IMR-90 (cell line): ENCODE data around the gene FAM89B. TPM values are rescaled to one million over a fixed set of nuclear protein-coding genes. Genes with fewer than 3 reads are reported as not detected.

Source experiments
- ATAC-seq: fragments of 200-7000 bp; cut with Tn5 transposase; 2 replicates; pipeline ENCODE4 v1.9.1; 2020; ENCODE audit warnings: low read depth, mild to moderate bottlenecking, moderate library complexity
- BruUV-seq: library from RNA; stranded (reverse); fragments of 400-500 nt; replicated peaks from 2 replicates; lab custom pipeline; 2021; lab: Mats Ljungman, UMichigan
- CTCF ChIA-PET: fragments of 300-600 bp; formaldehyde crosslinking; extraction: SDS; loops from one replicate; lab custom pipeline; 2021; ENCODE audit warnings: antibody characterized with exemption; lab: Yijun Ruan, JAX
- POLR2A ChIA-PET: fragments of 300-600 bp; sonication (Branson Sonifier 250); formaldehyde crosslinking; loops from one replicate; lab custom pipeline; 2022; ENCODE audit warnings: antibody characterized with exemption; ENCODE audit not compliant: unreplicated experiment; lab: Charles Lee
- DNase-seq: peaks from one replicate; pipeline ENCODE4 v3.0.0; 2013
- H2AFZ ChIP-seq: replicated peaks from 2 replicates; pipeline ENCODE3; 2013; ENCODE audit warnings: low read length, mild to moderate bottlenecking; ENCODE audit not compliant: poor library complexity
- H2AK5ac ChIP-seq: 2 replicates; pipeline ENCODE4 v1.6.1; 2013; ENCODE audit warnings: low read depth, low read length, inconsistent platforms
- H2AK9ac ChIP-seq: replicated peaks from 2 replicates; pipeline ENCODE3; 2013; ENCODE audit warnings: mild to moderate bottlenecking, low read depth, low read length, moderate library complexity; ENCODE audit not compliant: poor library complexity
- H2BK120ac ChIP-seq: 2 replicates; pipeline ENCODE4 v1.6.1; 2013; ENCODE audit warnings: low read depth, low read length, inconsistent platforms
- H2BK15ac ChIP-seq: 3 replicates; pipeline ENCODE4 v1.6.1; 2013; ENCODE audit warnings: low read depth, low read length, inconsistent platforms
- H2BK20ac ChIP-seq: 2 replicates; pipeline ENCODE4 v1.6.1; 2013; ENCODE audit warnings: low read depth, mild to moderate bottlenecking, inconsistent platforms, low read length, moderate library complexity
- H2BK5ac ChIP-seq: 2 replicates; pipeline ENCODE4 v1.6.1; 2013; ENCODE audit warnings: mild to moderate bottlenecking, low read depth, low read length, inconsistent platforms; ENCODE audit not compliant: poor library complexity, severe bottlenecking
- H3K14ac ChIP-seq: replicated peaks from 2 replicates; pipeline ENCODE4 v1.6.1; 2013; ENCODE audit warnings: low read depth, low read length, inconsistent platforms
- H3K18ac ChIP-seq: 2 replicates; pipeline ENCODE4 v1.6.1; 2013; ENCODE audit warnings: low read depth, low read length, control low read depth
- H3K23ac ChIP-seq: 2 replicates; pipeline ENCODE4 v1.6.1; 2013; ENCODE audit warnings: low read depth, low read length, inconsistent platforms
- H3K27ac ChIP-seq: 2 replicates; pipeline ENCODE4 v1.5.1; 2013; ENCODE audit warnings: mild to moderate bottlenecking, control low read depth, low read length; ENCODE audit not compliant: insufficient read depth
- H3K27me3 ChIP-seq: 2 replicates; pipeline ENCODE4 v1.6.1; 2013; ENCODE audit warnings: low read length; ENCODE audit not compliant: control insufficient read depth, insufficient read depth
- H3K36me3 ChIP-seq: 2 replicates; pipeline ENCODE4 v1.6.1; 2013; ENCODE audit warnings: low read length, mixed read lengths; ENCODE audit not compliant: control insufficient read depth, insufficient read depth
- H3K4ac ChIP-seq: 2 replicates; pipeline ENCODE4 v1.6.1; 2013; ENCODE audit warnings: low read depth, low read length, inconsistent platforms
- H3K4me1 ChIP-seq: 2 replicates; pipeline ENCODE4 v1.6.1; 2013; ENCODE audit warnings: low read length, mixed read lengths; ENCODE audit not compliant: control insufficient read depth, insufficient read depth
- H3K4me2 ChIP-seq: 2 replicates; pipeline ENCODE4 v1.6.1; 2013; ENCODE audit warnings: low read depth, mild to moderate bottlenecking, control low read depth, low read length, moderate library complexity
- H3K4me3 ChIP-seq: 2 replicates; pipeline ENCODE4 v1.5.1; 2013; ENCODE audit warnings: low read depth, mild to moderate bottlenecking, control low read depth, low read length, moderate library complexity; ENCODE audit not compliant: insufficient read depth
- H3K56ac ChIP-seq: 2 replicates; pipeline ENCODE4 v1.6.1; 2013; ENCODE audit warnings: low read length, inconsistent platforms; ENCODE audit not compliant: insufficient read depth; ENCODE audit errors: extremely low read depth
- H3K79me1 ChIP-seq, 2 experiments: 2 replicates each; pipeline ENCODE4 v1.6.1; 2013; ENCODE audit warnings: low read length in 2 of 2, inconsistent platforms in 1 of 2, low read depth in 1 of 2
- H3K9ac ChIP-seq: 2 replicates; pipeline ENCODE4 v1.6.1; 2013; ENCODE audit warnings: low read depth, low read length, control low read depth
- H3K9me1 ChIP-seq: 2 replicates; pipeline ENCODE4 v1.6.1; 2013; ENCODE audit warnings: low read length, inconsistent platforms; ENCODE audit not compliant: insufficient read depth
- H3K9me3 ChIP-seq: 2 replicates; pipeline ENCODE4 v1.6.1; 2013; ENCODE audit warnings: low read length; ENCODE audit not compliant: control insufficient read depth, insufficient read depth
- H4K20me1 ChIP-seq: 2 replicates; pipeline ENCODE4 v1.6.1; 2013; ENCODE audit warnings: low read length, inconsistent platforms; ENCODE audit not compliant: insufficient read depth
- H4K5ac ChIP-seq: 2 replicates; pipeline ENCODE4 v1.6.1; 2013; ENCODE audit warnings: mild to moderate bottlenecking, low read depth, low read length, control low read depth
- H4K8ac ChIP-seq, 2 experiments: 2 replicates each; pipeline ENCODE4 v1.6.1; 2013; ENCODE audit warnings: low read depth in 2 of 2, low read length in 2 of 2, control low read depth in 1 of 2, inconsistent platforms in 1 of 2
- H4K91ac ChIP-seq: 2 replicates; pipeline ENCODE4 v1.6.1; 2013; ENCODE audit warnings: low read depth, low read length, inconsistent platforms; ENCODE audit not compliant: insufficient read depth
- BHLHE40 ChIP-seq: fragments of 150-350 bp; IDR thresholded peaks from 2 replicates; pipeline ENCODE4 v1.6.1; 2016; ENCODE audit warnings: mild to moderate bottlenecking, low read depth, low read length
- MAFK ChIP-seq: IDR thresholded peaks from 2 replicates; pipeline ENCODE4 v1.6.1; 2012; ENCODE audit warnings: low read depth, low read length, improper control_type of control experiment
- MAZ ChIP-seq: IDR thresholded peaks from 2 replicates; pipeline ENCODE4 v1.6.1; 2012; ENCODE audit warnings: low read depth, mild to moderate bottlenecking, low read length, improper control_type of control experiment, moderate library complexity, borderline replicate concordance
- POLR2A ChIP-seq: IDR thresholded peaks from 2 replicates; pipeline ENCODE4 v1.6.1; 2012; ENCODE audit warnings: mild to moderate bottlenecking, low read depth, low read length
- RFX5 ChIP-seq: IDR thresholded peaks from 2 replicates; pipeline ENCODE4 v1.8.0; 2012; ENCODE audit warnings: low read depth, mild to moderate bottlenecking, low read length, moderate library complexity
- WGBS, 2 experiments: methylation state at CpG; one replicate each; pipeline versions ENCODE4 v1.1.5 to v1.1.7; 2013; ENCODE audit warnings: missing lambda C conversion rate in 2 of 2; ENCODE audit not compliant: insufficient read length in 1 of 2; ENCODE audit errors: extremely low coverage in 2 of 2; 5-methylcytosine and 5-hydroxymethylcytosine counted together
- dilution Hi-C: fragments of 300-500 bp; cut with HindIII; formaldehyde crosslinking; loops from one replicate; pipeline ENCODE4 v1.14.3; 2018; ENCODE audit warnings: low sequenced_read_pairs; ENCODE audit not compliant: unreplicated experiment
- in situ Hi-C: fragments of 300-500 bp; cut with MboI; formaldehyde crosslinking; loops from 3 replicates; pipeline ENCODE4 v1.14.3; 2019; ENCODE audit warnings: low sequenced_read_pairs, inconsistent platforms, mixed read lengths
- intact Hi-C: fragments of 100-400 bp; cut with micrococcal nuclease; formaldehyde crosslinking; loops from 2 replicates; pipeline ENCODE4 v1.10.0; 2022
- polyA plus RNA-seq, 3 experiments: library from polyadenylated mRNA; depleted of rRNA; stranded (reverse); fragments of >200 nt; gene quantifications; 2 replicates each; pipeline ENCODE4 v1.2.3, GENCODE V29; 2012; ENCODE audit warnings: low replicate concordance in 1 of 3
- total RNA-seq: library from RNA; depleted of rRNA; stranded (reverse); fragments of >200 nt; gene quantifications from 2 replicates; pipeline ENCODE4 v1.2.3, GENCODE V29; 2012
- TF ChIP-seq, protein P1 (sequence below): conservative IDR thresholded peaks from 2 replicates; pipeline ENCODE4 v1.5.1; 2012; ENCODE audit warnings: mild to moderate bottlenecking, low read depth, low read length, improper control_type of control experiment
- TF ChIP-seq, protein P2 (sequence below): fragments of 150-350 bp; IDR thresholded peaks from 2 replicates; pipeline ENCODE4 v1.6.1; 2016; ENCODE audit warnings: low read depth, mild to moderate bottlenecking, low read length, moderate library complexity, borderline replicate concordance

Gene FAM89B
- total and polyA plus RNA-seq, 2 of the 4 experiments (the other 2 are of a cell fraction): 12.0 to 65.5 TPM

DNA sequence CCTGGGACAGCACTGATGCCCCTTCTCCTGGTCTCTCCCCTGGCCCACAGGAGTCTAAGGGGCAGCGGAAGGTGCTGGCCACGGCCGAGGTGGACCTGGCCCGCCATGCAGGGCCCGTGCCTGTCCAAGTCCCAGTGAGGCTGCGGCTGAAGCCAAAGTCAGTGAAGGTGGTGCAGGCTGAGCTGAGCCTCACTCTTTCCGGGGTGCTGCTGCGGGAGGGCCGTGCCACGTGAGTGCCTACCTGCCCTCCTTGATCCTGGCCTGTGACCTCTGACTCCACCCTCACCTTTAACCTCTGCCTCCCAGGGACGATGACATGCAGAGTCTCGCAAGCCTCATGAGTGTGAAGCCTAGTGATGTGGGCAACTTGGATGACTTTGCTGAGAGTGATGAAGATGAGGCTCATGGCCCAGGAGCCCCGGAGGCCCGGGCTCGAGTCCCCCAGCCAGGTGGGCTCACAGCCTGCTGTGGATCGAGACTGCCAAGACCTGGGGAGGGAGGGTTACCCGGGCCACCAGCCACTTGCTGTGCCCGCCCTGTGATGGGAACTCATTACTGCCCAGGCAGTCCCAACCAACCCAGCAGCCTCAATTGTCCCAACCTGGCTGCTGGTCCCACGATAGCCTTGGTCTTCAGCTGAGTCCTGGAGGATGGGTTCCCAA lies 7.8 kb downstream of the FAM89B start:
- Histone ChIP-seq H2BK15ac (no peak overlapping the region), H2AK5ac (no peak overlapping the region), H3K23ac (no peak overlapping the region), H3K9me3 (no peaks in the 10 kb centered on the region), H3K36me3 (peaks cover 34% of the 10 kb centered on the region; the same call in 1 of the 2 replicates), H2BK120ac (no peak overlapping the region), H3K79me1 (peaks cover 20 to 46% of the 10 kb centered on the region in 2 experiments; a peak in 3 of 4 replicates), H3K4me1 (peaks cover 21% of the 10 kb centered on the region), H3K56ac (no peak overlapping the region), H2BK5ac (no peak overlapping the region), H2AFZ (no peak overlapping the region), H3K14ac (no peak overlapping the region), H3K4ac (no peak overlapping the region), H3K9me1 (peaks cover 4% of the 10 kb centered on the region), H4K20me1 (peaks cover 12% of the 10 kb centered on the region), H3K4me3 (no peak overlapping the region), H2AK9ac (no peak overlapping the region), H4K91ac (no peak overlapping the region), H3K9ac (no peak overlapping the region), H4K8ac (no peak overlapping the region), H2BK20ac (no peak overlapping the region), H4K5ac (no peak overlapping the region), H3K27ac (no peak overlapping the region), H3K27me3 (no peaks in the 10 kb centered on the region), H3K18ac (no peak overlapping the region), H3K4me2 (no peak overlapping the region)
- no TSS peak for BruUV-seq
- in situ Hi-C loops (no loop called here), dilution Hi-C loops (no loop called here), intact Hi-C loops (no loop called here)
- ATAC-seq (no peak), DNase-seq (no peak)
- POLR2A ChIA-PET: no interaction called here
- TF ChIP-seq RFX5 (no peak), MAFK (no peak), BHLHE40 (no peak), POLR2A (no peak), MAZ (no peak)
- TF ChIP-seq, protein P1, sequence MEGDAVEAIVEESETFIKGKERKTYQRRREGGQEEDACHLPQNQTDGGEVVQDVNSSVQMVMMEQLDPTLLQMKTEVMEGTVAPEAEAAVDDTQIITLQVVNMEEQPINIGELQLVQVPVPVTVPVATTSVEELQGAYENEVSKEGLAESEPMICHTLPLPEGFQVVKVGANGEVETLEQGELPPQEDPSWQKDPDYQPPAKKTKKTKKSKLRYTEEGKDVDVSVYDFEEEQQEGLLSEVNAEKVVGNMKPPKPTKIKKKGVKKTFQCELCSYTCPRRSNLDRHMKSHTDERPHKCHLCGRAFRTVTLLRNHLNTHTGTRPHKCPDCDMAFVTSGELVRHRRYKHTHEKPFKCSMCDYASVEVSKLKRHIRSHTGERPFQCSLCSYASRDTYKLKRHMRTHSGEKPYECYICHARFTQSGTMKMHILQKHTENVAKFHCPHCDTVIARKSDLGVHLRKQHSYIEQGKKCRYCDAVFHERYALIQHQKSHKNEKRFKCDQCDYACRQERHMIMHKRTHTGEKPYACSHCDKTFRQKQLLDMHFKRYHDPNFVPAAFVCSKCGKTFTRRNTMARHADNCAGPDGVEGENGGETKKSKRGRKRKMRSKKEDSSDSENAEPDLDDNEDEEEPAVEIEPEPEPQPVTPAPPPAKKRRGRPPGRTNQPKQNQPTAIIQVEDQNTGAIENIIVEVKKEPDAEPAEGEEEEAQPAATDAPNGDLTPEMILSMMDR: no peak
- TF ChIP-seq, protein P2, sequence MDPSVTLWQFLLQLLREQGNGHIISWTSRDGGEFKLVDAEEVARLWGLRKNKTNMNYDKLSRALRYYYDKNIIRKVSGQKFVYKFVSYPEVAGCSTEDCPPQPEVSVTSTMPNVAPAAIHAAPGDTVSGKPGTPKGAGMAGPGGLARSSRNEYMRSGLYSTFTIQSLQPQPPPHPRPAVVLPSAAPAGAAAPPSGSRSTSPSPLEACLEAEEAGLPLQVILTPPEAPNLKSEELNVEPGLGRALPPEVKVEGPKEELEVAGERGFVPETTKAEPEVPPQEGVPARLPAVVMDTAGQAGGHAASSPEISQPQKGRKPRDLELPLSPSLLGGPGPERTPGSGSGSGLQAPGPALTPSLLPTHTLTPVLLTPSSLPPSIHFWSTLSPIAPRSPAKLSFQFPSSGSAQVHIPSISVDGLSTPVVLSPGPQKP: no peak
- CTCF ChIA-PET: no interaction called here
- 100% methylated on average over 3 of the region's 19 CpGs; no CpG with 5 or more reads in 1 of the 2 experiments for WGBS, 2 experiments
